SW480 (cell line): ENCODE results near the gene RAPGEF1.
"Not testable (repeated sequence)": the region's sequence is repeated elsewhere in the genome, so short reads cannot be mapped to it uniquely, and the experiment has no call there.

Experiments used
- DNase-seq: peaks from one replicate; pipeline ENCODE4 v3.0.0-alpha.2; 2016; ENCODE audit warnings: low spot score

Gene RAPGEF1, protein sequence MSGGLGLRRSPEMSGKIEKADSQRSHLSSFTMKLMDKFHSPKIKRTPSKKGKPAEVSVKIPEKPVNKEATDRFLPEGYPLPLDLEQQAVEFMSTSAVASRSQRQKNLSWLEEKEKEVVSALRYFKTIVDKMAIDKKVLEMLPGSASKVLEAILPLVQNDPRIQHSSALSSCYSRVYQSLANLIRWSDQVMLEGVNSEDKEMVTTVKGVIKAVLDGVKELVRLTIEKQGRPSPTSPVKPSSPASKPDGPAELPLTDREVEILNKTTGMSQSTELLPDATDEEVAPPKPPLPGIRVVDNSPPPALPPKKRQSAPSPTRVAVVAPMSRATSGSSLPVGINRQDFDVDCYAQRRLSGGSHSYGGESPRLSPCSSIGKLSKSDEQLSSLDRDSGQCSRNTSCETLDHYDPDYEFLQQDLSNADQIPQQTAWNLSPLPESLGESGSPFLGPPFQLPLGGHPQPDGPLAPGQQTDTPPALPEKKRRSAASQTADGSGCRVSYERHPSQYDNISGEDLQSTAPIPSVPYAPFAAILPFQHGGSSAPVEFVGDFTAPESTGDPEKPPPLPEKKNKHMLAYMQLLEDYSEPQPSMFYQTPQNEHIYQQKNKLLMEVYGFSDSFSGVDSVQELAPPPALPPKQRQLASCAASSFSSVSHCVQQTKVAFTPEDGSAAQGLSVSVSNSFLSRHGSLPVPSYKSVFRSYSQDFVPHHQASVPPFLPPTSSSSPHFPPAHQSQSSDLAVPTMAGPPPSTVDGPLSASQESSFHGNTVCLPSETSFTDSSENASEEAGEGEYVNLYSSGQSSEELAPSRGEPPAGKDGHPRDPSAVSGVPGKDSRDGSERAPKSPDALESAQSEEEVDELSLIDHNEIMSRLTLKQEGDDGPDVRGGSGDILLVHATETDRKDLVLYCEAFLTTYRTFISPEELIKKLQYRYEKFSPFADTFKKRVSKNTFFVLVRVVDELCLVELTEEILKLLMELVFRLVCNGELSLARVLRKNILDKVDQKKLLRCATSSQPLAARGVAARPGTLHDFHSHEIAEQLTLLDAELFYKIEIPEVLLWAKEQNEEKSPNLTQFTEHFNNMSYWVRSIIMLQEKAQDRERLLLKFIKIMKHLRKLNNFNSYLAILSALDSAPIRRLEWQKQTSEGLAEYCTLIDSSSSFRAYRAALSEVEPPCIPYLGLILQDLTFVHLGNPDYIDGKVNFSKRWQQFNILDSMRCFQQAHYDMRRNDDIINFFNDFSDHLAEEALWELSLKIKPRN (N-terminal part only)

DNA sequence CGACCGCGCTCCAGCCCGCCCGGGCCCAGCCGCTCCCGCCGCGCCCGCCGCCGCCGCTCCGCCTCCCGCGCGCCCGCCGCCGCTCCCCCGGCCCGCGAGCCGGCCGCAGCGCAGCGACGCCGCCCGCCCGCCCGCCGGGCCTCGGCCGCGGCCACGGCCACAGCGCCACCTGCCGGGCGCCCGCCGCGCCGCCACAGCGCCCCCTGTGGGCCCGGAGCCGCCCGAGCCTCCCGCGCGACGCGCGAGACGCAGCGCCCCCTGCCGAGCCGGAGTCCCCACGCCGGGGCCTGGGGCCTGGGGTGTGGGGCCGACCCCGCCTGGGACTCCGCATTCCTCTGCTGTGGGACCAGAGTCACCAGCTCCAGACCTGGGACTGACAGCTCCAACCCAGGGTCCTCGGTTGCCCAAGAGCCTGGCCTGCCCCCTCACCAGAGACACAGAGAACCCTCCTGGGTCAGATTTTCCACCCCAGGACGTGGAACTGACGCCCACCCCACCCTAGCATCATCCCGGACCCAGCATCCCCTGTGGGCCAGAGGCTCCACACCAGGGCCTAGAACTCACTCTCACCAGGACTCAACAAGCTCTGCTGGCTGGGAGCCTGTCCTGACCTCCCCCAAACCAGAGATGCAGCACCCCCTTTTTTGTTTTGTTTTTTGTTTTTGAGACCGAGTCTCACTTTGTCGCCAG, at the start of gene RAPGEF1:
RAPGEF1 (minus strand) TSS at position 118 of the 690 bp plus-strand sequence. CDS start 246 bp downstream, outside the sequence.
- DNase-seq: no peak

DNA sequence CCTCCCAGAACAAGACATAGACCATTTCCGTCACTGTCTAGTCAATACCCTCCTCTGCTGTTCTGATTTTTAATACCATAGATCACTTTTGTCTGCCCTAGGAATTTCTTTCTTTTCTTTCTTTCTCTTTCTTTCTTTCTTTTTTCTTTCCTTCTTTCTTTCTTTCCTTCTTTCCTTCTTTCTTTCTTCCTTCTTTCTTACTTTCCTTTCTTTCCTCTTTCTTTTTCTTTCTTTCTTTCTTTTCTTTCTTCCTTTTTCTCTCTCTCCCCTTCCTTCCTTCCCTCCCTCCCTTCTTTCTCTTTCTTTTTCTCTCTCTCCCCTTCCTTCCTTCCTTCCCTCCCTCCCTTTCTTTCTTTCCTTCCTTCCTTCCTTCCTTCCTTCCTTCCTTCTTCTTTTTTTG, 49.0 kb upstream of the RAPGEF1 start:
- no peak for DNase-seq

DNA sequence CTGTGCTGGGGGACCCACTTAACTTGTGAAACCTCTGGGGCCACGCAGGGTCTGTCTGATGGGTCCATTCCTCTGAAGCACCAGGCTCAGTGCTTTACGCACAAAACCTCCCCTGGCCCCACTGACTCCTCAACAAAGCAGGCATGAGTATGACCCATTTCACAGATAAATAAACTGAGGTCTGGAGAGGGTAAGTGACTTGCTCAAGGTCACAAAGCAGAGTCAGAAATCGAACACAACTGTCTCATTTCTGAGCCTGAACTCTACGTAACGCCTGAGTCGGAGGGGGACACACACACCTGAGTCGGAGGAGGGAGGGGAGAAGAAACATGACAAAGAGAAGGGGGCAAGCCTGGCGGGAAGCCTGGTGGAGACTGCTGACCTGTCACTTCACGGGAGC, 48.0 kb upstream of the RAPGEF1 start:
- DNase-seq: no peak

DNA sequence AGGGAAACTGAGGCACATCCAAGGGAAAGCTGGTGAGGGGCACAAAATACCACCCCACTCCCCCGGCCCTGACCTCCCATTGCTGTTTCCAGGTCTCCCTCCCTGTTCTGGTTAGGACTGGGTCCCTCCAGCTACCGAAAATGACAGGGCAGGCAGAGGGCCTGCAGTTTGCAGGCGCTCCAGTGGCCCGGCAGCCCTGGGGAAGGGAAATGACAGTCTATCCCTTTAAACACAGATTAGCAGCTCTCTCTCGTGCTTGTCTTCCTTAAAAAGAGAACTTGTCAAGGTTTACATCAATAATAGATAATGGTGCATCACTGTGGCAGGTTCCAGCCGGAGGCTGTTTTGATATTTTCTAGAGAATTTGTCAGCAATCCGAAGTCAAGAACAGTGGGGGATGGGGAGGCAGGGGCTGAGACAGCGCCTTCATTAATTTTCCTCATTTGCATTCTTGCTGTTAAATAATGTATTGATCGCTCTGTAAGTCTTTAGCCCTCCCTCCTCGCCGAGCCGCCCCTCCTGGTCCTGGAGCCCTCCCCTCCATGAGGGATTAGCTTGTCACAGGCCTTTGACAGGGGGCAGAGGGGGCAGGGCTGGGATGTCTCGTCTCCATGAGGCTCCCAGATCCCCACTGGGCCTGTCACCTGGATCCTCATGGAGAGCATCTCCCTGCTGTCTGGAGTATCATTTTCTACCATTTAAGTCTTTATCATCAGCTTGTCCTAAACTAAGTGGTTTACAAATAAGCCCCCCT, 45.0 kb upstream of the RAPGEF1 start:
- no peak for DNase-seq

DNA sequence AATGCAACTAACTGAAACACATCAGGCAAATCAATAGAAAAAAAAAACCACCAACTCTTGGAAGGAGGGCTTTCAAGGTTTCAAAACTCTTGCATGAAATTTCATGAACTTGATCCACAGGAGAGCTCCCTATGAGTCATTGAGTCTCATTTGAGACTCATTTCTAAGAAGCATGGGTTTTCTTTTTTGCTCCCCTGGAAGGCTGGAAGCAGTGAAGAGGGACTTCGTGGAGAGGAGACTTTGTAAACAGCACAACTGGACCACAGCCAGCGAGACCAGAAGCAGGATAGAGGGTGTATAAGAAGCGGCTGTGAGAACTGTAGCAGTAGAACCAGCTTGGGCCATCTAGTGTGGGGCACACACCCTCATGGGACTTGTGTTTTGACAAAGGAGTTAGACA, 41.2 kb upstream of the RAPGEF1 start:
- DNase-seq: no peak

DNA sequence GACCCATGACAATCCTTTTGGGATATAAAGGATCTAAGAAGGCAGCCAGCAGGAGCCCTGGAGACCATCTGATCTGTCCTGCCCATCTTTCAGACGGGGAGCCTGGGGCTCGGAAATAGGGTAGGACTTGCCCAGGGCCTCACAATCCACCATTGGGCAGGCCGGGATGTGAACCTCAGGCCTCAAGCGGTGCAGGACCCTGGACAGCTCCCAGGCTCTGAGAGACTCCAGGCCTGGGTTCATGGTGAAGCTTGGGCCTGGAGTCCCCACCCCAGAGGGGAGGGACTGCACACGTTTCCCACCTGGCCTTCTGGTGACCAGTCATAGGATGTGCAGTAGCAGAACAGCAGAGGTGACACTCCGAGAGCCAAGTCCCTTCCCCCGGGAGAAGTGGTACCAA, 36.6 kb upstream of the RAPGEF1 start:
- no peak for DNase-seq

DNA sequence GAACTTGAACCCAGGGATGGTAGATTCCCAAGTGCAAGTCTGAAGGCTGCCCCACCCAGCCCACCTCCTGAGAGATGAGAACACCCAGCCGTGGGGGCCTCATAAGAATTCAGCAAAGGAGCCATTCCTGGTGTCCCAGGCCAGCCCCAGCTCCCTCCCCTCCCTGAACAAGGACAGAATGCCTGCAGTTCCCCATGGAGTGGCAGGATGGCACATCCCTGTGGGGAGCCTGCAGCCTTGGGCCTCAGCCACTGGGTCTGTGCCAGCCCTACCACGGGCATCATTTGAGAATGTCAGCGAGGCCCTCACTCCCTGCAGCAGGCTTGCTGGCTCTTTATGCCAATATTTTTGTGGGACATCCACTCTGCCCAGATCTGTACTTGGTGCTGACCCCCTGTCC, 36.2 kb upstream of the RAPGEF1 start:
- no peak for DNase-seq

DNA sequence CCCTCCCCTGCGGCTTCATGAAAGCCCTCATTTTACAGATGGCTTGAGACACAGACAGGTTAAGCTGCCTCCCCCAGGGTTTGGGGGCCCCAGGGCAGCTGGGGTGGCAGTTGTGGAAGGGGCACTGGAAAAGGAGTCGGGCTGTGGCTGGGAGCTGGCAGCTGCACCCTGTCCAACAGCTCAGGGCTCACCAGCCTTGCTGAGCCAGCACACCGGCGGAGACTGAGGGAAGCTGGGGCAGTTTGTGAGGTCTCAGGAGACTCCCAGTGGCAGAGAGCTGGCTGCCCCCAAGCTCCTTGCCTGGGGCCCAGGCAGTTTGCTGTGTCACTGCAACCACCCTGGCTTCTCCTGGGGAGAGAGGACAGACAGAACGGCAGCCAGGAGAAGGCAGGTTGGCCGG, 34.8 kb upstream of the RAPGEF1 start:
- DNase-seq: no peak

DNA sequence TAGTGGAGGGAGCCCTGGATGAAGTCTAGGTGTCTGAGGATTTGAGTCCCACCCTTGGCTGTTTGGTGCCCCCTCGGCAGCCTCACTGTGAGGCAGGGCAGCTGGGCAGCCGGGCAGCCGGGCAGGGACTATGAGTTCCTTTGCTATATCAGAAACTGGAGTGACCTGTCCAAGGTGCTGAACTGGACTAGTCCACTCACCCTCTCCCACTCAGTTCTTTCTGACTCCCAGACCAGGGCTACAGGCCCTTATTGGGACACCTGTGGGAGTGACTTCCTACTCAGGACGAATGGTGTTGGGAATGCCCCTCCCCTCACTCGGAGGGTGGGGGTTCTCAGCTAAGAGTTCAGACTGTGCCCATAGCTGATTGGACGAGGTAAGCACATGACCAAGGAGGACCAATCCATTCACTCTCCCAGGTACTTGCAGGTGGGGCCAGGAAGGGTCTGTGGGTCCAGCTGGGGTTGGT, 34.1 kb upstream of the RAPGEF1 start:
- peak; percentile 49 for DNase-seq

DNA sequence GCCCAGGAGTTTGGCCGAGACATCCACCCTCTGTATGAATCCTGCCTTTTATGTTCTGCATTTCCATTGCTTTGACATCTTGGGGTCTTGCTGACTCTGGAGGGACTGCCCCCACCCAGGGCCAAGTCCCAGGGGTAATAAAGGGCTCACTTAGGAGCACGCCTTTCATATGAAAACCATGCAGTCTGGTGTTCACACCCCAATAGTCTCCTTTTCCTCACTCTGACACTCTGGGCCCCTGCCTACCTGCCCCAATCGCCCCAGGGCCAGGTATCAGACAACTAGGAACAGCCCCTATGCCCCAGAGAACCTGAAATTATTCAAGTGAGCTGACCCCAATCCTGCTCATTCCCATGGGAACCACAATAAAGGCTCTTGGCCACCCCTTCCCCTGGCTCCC, 33.1 kb upstream of the RAPGEF1 start:
- DNase-seq: no peak

DNA sequence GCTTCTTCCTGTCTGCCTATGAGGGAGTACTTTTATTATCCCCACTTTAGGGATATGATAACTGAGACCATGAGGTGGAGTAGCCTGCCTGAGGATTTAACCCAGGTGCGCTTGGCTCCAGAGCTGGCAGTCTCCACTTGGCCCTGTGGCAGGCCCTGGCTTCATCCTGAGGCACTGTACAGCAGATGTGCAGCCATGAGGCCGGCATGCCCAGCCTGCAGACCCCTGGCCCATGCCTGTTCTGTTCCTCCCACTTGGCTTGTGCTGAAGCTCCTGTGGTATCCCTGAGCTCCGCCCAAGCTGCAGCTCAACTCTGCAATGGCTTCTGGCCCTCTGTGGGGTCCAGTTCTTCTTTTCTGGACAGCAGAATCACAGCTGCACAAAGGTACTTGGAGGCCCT, 31.8 kb upstream of the RAPGEF1 start:
- no peak for DNase-seq

DNA sequence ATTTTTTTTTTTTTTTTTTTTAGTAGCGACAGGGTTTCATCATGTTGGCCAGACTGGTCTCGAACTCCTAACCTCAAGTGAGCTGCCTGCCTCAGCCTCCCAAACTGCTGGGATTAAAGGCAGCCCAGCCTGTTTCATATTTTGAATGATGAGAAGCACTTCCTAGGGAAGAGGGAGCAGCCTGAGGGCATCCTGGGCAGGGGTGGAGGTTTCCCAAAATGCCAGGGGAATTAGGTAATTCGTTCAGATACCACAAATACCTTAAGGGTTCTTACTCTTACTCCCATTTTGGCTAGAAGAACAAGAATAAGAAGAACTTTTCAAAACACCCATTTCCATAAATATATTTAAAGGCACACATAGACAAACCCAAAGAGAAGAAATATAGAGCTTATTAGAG, 29.5 kb upstream of the RAPGEF1 start:
- DNase-seq: no peak

DNA sequence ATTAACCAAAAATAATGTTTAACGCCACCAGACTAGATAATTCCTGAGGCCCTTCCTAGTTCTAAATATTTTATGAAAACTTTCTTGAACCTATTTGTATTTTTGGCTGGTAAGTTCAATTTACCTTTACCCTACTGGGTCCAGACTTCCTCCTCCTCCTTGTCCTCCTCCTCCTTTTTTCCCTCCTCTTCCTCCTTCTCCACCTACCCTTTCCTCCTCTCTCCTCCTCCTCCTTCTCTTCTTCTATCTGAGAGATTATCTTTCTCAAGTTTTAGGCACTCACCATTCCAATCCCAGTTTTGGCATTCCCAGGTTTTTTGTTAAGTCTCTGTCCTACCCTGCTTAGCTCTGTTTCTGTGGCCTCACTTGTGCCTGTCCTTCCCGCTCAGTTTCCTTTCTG, 24.7 kb upstream of the RAPGEF1 start:
- no peak for DNase-seq

DNA sequence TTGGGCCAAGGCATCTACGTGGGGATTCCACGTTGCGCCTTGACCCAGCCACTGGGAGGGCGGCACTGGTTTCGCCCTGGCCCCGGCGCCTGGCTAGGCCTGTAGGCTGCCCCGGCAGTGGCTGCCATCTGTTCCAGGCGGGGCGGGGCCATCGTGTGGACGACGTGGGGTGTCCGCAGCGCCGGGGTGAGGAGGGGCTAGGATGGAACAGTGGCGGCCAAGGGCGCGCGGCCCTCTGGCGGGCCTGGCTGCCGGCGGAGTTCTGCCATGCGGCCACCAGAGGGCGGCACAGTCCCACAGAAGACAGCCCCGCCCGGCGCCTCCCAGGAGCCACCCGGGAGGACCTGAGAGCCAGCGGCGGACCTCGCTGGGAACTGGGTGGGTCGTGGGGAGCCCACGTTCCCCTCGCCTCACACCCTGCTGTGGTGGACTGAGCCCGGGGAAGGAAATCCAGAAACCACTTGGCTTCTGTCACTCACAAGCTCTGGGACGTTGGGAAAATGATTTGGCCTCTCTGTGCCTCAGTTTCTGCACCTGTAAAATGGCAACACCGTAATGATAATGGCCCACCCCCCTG, 22.6 kb upstream of the RAPGEF1 start:
- peak; percentile 48 for DNase-seq

DNA sequence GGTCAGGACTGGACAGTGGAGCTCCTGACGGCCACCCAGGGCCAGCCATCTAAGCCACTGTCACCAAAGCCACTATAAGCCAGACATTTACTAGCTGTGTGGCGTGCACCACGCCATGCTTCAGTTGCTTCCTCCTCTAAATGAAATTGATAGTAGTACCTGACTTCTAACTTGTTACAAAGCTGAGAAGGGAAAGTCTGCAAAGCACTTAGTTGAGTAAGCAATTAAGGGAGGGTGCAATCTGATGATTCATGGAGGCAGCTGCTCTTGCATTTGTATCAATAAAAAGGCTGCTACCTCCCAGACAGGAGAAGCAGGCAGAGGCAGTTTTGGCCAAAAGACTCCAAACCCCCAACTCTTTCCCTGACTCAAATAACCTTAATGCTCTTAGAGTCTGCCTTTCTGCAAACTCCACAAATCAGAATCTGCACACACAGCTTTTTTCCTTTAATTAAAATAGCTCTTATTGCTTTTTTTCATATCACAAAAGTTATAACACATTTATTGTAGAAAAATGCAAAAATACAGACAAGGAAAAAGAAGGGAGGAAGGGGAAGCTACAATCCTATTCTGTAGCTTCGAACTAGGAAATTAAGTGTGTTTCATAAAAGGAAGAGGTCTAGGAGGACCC, 19.3 kb upstream of the RAPGEF1 start:
- no peak for DNase-seq

DNA sequence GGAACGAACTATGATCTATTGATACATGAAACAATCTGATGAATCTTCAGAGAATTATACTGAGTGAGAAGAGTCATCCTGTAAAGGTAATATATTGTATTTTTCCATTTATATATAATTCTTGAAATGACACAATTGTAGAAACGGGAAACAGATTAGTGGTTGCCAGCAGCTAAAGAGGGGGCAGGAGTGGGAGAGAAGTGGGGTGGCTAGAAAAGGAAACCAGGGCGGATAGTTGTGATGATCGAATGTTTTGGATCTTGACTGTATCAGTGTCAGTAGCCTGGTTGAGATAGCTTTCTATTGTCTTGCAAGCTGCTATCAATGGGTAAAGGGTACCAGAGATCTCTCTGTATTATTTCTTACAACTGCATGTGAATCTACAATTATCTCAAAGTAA, 17.7 kb upstream of the RAPGEF1 start:
- no peak for DNase-seq

DNA sequence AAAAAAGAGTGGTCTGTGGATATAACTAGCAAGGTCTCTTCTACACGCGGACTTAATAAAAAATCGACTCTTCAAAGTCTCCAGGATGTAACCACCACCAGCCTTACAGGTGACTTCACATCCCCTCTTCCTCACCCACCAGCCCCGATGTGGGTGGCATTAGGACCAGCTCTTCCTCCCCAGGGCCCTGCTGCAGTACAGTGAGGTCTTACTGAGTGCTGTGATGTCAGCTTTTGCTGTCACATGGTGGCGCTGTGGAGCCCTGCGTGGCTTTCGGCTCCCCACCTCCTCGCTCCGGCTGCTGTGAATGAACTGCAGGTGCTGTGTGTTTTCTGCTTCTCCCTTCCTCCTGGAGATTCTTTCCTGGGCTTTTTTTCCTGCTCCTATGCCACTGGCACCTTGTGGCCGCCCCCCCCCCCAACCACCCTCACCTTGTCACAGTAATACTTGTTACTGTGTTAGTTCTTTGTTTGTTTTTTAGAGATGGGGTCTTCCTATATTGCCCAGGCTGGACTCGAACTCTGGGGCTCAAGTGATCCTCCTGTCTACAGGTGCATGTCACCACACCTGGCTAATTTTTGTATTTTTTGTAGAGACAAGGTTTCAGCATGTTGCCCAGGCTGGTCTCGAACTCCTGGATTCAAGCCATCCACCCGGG, 15.8 kb upstream of the RAPGEF1 start:
- DNase-seq: peak; percentile 84

DNA sequence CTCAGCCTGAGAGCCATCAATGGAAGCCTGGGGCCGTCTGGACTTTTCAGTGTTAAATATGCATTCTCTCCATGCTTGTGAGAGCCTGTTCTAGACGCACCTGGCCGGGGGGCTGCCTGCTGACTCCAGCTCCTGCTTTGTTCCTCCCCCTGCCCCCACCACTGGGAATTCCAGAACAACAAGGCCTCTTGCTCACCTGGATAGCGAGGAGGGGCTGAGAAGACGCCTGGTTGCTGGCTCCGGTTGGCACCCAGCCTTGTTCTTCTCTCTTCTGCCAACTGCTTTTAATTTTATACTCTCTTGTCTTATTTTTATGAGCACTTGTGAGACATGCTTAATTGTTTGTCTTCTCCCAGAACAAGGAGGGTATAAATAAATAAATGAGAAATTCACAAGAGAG, 15.0 kb upstream of the RAPGEF1 start:
- DNase-seq: no peak

DNA sequence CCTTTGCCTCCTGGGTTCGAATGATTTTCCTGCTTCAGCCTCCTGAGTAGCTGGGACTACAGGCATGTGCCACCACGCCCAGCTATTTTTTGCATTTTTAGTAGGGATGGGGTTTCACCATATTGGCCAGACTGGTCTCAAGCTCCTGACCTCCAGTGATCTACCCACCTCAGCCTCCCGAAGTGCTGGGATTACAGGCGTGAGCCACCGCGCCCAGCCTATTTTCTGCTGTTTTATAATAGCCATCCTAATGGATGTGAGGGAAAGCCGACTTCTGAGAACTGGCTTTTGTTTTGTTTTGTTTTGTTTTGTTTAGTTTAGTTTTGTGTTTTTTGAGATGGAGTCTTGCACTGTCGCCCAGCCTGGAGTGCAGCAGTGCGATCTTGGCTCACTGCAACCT, 13.9 kb upstream of the RAPGEF1 start:
- DNase-seq: not testable (repeated sequence)
